Left hindlimb (tissue), 1 donor: ENCODE measurements around the gene DRD1.
A peak's percentile ranks its signal among the peaks of the same experiment; 100 is the strongest.

Experiments used
- DNase-seq: peaks from one replicate; pipeline ENCODE4 v3.0.0-alpha.2; 2018

Gene DRD1

DNA sequence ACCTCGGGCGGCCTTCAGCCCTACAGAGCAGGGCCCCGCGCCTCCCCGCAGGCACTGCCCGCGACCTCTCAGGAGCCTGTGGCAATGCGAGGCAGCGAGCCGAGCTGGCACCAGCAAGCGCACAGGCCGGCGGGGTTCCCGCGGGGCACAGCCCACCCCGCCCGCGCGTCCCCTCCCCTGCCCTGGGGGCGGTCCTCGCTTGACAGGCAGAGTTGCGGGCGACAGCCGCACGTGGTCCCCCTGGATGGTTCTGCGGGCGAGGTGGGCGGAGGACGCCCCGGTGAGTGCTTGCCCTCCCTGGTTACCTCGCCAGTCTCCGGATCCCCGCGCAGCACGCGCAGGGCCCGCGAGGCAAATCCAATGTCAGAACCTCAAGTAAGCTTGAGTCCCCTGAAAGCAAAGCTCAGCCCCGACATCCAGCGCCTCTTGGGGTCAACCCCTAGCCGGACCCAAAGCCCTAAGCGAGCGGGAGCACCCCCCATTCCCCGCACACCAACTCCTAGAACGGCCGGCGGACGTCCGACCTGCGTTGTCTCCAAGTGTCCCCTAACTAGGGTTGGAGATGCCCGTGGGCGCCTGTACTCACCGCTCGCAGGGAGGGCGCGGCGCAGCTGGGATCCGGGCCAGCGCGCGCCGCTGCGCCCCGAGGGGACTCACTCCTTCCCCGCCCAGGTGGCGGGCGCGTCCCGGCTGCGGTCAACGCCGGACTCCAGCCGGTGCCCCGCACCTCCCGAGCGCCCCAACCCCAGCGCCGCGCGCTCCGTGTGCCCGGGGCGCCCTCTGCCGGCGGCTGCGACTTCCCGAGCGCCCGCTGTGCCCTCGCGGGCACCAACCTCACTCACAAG is at the start of gene DRD1:
TSS of gene DRD1 (minus strand) at position 123 of the 845 bp plus-strand sequence. CDS start 1,083 bp downstream, outside the sequence.
- no peak for DNase-seq

DNA sequence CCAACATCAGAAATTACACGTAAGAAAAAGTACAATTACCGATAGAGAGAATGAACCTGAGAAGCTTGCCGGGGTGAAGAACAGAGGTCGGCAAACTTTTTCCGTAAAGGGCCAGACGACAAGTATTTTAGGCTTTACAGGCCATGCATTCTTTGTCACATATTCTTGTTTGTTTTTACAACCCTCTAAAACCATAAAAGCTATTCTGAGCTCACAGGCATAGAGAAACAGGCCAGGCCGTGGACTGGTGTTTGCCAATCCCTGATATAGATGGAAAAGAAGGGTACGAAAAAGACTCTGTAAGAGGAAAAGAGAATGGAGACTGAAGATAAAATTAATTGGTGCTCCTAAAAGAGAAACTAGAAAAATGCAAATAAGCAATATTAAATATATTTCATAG is 49.7 kb upstream of the DRD1 start:
- DNase-seq, result no peak

DNA sequence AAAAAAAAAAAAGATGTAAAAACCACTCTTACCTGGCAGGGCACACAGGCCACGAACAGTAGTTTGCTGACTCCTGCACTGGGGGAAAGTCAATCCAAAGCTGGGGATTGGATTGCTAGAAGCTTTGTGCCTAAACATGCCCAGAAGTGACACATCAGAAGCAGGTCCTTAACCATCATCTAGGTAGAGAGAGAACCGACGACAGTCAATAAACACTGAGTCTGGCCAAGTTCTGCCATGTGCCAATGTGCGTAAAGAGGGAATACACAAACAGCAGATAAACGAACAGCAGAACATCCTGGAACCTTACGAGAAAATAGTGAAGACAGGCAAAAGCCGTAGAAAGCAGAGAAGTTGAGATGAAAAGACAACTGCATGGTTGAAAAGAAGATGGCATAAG is 49.3 kb upstream of the DRD1 start:
- DNase-seq, result no peak

DNA sequence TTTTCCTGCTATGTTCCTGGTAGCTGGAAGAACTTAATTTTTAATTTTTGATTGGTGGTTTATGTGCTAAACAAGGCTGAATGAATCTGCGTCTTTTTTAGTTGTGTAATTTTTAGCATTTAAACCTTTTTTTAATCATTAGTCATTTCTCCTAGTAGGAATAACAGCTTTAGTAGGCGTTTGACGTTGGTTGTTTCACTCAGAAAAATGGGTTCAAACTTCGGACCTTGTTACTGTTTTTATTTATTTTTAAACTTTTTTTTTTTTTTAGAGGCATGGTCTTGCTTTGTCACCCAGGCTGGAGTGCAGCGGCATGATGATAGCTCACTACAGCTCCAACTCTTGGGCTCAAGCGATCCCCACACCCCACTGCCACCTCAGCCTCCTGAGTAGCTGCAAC is 47.2 kb upstream of the DRD1 start:
- DNase-seq, result no peak

DNA sequence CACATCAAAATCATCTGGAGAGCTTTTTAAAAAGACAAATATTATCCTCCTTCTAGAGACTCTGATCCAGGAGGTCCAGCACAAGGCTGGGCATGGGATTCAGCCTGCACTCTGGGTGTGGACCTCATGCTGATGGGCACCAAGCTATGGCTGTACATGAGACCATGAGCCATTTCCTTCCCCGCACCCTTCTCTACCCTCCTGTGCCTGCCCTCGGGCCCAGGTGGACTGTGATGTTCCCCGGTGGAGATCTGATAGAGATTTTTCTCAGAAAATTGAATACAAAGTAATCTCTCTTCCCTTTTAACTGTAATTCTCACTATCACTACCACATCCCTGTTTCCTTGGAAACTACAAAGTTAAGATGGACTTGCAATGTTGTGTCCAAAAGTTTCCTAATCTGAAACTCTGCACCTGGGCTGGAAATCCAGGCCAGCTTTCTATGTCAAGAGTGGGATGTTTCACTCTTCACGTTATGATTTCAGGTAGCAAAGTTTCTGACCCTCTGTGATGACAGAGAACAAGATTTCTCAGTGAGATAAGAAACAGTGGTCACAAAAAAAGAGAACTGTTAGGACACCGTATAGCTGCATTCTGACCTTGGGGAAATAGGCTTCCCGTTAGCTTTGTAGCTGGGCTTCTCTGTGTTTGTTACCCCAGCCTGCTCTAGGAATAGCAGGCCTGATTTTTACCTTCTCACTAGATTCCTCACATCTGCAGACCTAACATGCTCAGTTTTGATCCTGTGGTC is 45.9 kb upstream of the DRD1 start:
- no peak for DNase-seq

DNA sequence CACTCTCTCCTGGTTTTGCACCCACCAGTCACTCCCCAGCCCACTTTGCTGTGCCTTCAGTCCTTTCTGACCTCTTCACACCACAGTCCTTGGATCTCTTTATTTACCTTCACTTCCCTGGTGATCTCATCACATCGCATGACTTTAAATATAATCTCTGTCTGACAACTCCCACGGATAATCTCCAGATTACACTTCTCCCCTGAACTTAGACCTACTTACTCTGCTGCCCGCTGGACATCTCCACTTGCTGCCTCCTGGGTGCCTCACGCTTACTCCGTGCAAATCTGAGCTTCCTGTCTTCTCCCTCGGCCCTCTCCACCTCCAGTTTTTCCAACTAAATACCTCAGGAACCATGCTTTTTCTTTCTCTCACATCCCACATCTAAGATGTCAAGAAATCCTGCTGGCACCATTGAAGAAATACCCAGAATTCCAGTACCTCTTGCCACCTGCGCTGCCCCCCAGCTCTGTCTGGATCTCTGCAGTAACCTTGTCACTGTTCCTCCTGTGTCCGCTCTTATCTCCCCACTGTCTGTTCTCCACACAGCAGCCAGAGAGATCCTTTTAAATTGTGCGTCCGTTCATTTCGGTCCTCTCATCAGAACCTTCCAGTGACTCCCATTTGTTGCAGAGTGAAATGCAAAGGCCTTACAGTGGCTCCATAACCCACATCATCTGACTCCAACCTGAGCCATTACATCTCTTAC is 43.7 kb upstream of the DRD1 start:
- DNase-seq, result no peak

DNA sequence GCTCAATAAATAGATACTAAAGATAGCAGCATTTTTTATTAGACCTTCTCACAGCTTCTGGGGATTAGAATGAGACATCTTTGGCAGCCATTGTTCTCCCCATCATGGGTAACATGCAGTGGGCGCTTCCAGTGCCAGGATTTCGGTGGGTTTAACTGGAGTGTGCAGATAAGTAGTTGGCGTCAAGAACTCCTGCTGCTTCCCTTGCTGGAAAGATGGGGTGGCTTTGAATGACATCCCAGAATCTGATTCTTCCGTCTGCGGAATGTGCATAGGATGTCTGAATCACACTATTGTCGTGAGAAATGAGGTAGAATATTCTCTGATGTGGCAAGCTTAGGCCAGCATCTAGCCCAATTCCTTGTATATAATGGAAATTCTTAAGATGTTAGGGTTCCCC is 41.6 kb upstream of the DRD1 start:
- DNase-seq, result no peak

DNA sequence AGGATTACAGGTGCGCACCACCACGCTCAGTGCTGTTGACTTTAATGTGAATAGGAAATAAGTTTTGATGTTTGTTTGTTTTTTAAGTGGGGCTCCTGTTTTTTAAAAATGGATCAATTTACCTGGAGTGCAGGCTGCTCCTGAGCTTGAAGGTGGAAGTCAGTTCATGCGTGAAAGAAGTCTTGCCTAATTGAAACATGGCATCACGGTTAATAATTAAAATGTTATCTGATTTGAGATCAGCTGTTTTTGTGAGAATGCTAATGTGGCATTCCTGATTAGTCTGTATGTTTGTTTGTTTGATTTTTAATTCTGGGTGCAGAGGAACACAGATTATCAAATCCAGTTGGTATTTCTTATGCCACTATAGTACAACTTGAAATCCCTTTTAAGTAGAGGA is 40.8 kb upstream of the DRD1 start:
- no peak for DNase-seq

DNA sequence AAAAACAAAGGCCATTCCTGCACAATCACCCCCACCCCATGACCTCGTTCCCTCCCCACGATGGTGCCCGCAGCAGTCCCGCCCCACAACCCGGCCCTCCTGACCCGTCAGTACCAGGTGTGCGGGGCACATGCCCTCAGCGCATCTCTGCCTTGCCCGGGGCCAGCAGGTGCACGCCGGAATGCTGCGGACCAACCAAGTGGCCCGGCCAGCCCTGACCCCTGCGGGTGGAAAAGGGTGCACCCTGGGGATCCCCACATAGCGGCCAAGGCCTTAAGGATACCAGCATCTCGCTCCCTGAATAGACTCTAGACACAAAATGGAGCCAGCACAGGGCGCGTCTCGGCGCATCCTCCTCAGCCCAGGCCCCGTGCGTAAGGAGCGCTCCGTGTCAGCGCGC is 40.3 kb upstream of the DRD1 start:
- DNase-seq, result no peak

DNA sequence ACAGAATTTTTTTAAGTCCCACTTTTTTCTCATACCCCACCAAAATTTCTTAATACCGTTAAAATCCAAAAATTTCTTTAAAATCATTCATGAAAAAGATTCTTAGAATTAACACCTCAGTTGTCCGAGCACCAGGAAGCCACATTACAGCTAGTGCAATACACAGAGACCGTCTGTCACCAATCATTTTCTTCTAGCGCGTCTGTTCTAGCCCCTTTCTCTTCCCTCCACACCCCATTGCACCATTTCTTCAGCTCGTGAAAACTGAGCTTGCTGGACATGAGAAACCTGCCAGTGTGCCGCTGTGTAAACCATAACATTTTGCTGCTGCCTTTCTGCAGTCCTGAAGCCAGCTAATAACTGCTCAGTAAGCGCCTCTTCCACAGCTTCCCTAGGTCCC is 39.4 kb upstream of the DRD1 start:
- DNase-seq, result no peak

DNA sequence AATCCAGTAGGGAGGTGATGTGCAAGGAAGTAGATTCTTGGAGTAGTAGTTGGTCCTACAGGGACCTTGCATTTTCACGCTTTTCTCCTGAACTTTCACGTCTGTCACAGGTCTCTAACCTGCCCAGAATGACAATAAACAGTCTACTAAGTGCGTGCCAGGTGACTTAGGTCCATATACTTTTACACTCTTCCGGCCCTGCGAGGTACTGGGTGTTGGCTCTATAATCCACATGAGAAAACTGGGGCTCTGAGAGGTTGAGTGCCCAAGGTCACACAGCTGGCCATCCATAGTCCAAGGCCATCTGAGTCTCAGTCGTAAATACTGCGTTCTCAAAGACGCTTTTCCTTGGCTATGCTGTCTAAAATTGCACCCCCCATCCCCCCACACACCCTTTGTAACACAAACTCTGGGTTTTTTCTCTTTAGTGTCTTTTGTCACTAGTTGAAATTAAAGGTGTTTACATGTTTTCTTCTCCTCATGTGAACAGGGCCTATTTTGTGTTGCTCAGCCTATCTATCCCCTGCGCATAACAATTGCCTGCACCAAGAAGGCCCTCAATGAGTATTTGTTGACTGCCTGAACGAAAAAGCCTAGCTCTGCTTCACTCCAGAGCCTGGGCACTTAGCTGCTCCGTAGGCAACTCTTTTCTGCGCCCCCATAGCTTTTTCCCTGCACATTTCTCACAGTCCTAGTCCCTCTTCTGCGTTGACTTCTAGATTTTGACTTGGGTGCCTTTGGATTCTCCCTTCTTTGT is 35.3 kb upstream of the DRD1 start:
- DNase-seq, result no peak

DNA sequence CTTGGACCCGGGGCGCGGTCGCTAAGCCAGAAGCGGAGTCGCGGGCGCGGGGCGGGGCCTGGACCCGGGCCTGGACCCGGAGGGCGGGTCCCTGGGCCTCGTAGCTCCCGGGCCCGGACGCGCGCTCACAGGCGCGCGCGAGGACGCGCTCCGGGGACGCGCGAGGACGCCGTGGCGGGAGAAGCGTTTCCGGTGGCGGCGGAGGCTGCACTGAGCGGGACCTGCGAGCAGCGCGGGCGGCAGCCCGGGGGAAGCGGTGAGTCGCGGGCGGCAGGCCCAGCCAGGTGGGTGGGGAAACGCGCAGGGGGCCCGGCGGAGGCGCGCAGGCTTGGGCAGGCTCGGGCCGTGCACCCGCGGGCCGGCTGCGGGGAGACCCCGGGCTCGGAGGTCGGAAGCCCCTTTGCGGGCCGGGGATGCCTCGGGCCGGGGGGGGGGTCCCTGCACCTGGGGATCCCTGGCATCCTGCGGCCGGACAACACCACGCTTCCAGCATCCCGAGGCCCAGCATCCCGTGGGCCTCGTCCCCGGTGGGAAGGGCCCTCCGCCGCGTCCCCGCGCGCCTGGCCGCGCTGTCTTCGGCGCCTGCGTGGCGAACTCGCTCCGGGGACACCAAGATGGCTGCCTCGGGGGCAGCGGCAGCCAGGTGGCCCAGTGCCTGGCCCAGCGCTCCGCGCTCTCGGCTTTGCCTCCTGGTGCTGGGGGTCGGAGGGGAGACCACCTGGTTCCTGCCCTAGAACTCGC is 34.6 kb upstream of the DRD1 start, which contains the start of gene SFXN1:
TSS of gene SFXN1 (plus strand) at position 177 of the 741 bp plus-strand sequence. CDS start 13,544 bp downstream, outside the sequence.
- peak; percentile 87 for DNase-seq

DNA sequence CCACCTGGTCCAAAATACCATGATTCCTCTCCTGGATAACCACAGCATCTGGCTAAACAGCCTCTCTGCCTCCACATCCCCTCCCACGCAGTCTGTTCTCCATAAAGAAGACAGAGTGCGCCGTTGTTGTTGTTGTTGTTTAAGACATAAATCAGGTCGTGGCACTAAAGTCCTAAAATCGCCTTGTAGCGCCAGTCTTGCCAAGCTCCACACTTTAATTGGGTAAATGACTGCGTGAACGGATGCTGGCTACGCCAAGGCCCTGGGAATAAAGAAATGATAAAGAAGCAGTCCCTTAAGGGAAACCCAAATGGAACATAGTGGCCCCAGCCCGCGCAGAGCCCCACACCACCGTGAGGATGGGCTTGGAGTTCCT is 34.0 kb upstream of the DRD1 start:
- DNase-seq, result no peak

DNA sequence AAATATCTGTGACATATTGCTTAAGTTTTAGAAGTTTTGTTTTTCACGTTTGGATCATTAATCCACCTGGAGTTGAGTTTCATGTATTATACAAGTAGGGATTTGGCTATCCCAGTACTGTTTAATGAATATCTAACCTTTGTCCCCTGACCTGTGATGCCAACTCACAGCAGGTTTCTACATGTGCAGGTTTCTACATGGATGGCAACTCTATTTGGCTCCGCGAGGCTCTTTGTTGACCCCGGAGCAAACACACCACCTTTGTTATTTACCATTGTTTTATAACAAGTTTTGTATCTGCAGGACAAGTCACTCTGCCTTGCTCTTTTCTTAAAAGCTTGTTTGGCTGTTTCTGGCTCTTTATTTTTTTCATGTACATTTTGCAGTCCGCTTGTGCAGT is 33.5 kb upstream of the DRD1 start:
- DNase-seq, result no peak

DNA sequence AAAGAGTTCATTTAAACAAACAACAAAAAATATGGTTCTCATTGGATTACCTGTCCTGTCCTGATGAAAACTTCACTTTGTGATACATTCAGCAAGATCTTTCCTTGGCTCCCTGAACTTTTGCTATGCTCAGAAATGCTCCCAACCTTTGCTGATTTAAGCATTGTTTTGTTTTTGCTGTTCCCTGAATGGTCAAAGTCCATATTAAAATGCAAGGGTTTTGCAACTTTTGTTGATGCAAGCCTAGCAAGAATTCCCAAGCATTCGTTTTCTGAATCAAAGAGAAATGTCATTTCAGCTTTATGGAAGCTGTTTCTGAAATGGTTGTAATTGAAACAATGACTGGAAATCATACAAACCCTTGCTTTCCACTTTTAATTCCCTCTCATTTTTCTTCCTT is 31.3 kb upstream of the DRD1 start:
- DNase-seq, result no peak

DNA sequence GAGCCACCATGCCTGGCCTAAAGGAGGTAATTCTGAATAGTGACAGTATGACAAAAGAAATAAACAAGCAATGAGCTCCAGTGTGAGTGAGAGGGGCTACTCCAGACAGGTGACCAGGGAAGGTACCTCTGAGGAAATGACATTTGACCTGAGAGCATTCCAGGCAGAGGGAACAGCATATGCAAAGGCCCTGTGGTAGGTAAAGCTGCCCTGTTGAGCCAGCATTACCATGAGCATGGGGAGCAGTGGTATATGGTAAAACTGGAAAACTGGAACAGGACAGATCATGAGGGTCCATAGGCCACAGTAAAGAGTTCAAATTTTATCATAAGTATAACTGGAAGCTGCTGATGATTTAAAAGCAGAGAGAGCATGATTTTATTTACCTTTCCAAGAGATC is 28.4 kb upstream of the DRD1 start:
- DNase-seq, result no peak

DNA sequence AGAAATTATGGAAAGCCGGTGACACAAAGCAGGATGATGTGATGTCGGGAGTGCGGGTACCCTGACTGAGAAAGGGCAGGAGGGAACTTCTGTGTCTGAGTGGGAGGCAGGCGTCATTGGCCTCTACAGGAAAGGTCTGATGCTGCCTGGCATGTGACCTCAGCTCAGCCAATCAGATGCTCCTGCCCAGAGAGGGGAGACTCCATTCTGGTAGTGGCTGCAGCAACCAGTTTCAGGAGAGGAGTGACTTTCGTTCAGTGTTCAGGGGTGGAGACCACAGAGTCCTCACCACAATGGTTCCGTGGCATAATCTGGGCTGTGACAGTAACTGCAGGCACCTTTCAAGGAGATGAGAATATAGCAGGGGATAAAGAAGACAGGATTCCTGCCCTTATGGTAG is 27.6 kb upstream of the DRD1 start:
- no peak for DNase-seq

DNA sequence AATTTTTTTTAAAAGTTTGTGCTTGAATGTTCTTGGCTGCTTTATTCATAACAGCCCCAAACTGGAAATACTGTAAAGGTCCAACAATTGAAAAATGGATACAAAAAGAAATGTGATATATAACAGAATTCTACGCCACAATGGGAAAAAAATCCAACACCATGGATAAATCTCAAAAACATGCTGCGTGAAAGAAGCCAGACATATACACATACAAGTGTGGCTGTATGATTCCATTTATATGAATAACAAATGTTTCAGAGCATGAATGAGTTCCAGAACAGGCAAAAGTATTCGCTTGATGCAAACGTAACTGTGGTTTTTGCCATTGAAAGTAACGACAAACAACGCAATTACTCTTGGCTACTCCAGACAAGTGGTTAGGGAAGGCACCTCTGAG is 27.2 kb upstream of the DRD1 start:
- DNase-seq, result no peak

DNA sequence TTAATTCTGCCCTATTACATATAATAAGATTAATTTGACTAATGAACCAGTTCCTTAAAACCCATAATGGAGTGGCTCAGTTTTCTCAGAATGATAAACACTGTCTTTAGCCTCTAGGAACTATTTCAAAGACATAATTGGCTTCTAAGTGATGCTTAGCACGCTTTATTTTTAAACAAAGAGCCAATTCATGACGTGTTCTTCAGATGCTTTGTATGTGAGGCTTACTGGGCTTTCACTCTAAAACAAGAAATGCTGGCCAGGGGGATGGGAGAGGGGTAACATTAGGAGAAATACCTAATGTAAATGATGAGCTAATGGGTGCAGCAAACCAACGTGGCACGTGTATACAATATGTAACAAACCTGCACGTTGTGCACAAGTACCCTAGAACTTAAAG is 26.8 kb upstream of the DRD1 start:
- DNase-seq, result no peak

DNA sequence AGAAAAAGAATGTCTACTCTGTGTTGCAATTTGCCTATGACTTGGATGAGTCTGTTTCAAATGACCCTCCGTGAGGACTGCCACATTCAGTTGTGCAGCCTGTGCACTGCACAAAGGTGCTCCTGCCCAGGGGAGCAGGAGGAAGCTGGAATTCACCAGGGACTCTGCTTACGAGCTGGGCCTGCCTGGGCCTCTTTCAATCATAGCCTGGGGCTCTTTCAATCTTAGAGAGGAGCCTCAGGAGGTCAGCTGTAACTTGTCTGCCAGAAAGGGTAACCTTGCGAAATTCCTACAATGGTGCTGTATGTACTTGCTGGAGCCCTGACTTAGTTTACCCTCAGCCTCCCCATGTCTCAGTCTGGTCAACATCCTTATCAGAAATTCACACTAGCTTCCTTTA is 25.9 kb upstream of the DRD1 start:
- no peak for DNase-seq

DNA sequence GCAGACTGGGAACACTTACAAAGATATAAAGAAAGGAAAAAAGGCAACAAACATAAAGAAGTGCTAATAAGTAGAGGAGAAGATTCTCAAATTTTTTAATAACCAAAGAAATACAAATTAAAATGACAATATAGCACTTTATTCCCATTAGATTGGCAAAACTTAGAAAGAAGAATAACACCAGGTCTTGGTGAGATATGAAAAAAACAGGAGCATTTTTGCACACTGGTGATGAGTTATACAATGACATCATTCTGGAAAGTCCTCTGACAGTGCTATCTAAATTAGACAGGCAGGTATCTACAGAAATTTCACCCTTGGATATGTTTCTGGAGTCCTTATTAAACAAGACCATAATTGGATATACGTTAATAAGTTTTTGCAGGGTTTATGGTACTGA is 24.9 kb upstream of the DRD1 start:
- no peak for DNase-seq
